Measurements from ENCODE around the gene SMOC1.

Gene SMOC1

GRCh38 chr14:70027785-70028428, 148.7 kb downstream of the SMOC1 start:
- TF ChIP-seq CTCF (IDR thresholded peaks at IDR 0.05; ENCODE audit: extremely low read depth, missing control alignments): peak; percentile 97
- peak; percentile 77 for DNase-seq (ENCODE audit: low spot score)

- DNase-seq (ENCODE audit: low spot score): no peak
These were observed 150.3 kb downstream of the SMOC1 start for GRCh38 chr14:70029296-70030132.

GRCh38 chr14:70032016-70032415, 152.8 kb downstream of the SMOC1 start:
- DNase-seq (ENCODE audit: low spot score): no peak
- no peak for TF ChIP-seq CTCF (IDR thresholded peaks at IDR 0.05; ENCODE audit: extremely low read depth, missing control alignments)

More at GRCh38 chr14:70029296-70030132, 150.3 kb downstream of the SMOC1 start:
- no peak for TF ChIP-seq CTCF (IDR thresholded peaks at IDR 0.05; ENCODE audit: extremely low read depth, missing control alignments)

GRCh38 chr14:70032447-70032846, 153.2 kb downstream of the SMOC1 start:
- TF ChIP-seq CTCF (IDR thresholded peaks at IDR 0.05; ENCODE audit: extremely low read depth, missing control alignments): no peak
- no peak for DNase-seq (ENCODE audit: low spot score)

- no peak for DNase-seq (ENCODE audit: low spot score)
- TF ChIP-seq CTCF (IDR thresholded peaks at IDR 0.05; ENCODE audit: extremely low read depth, missing control alignments): no peak
These were observed 153.9 kb downstream of the SMOC1 start for GRCh38 chr14:70033116-70033515.

- no peak for TF ChIP-seq CTCF (IDR thresholded peaks at IDR 0.05; ENCODE audit: extremely low read depth, missing control alignments)
- no peak for DNase-seq (ENCODE audit: low spot score)
These were observed 154.3 kb downstream of the SMOC1 start for GRCh38 chr14:70033561-70033960.

- DNase-seq (ENCODE audit: low spot score): no peak
- no peak for TF ChIP-seq CTCF (IDR thresholded peaks at IDR 0.05; ENCODE audit: extremely low read depth, missing control alignments)
These were observed 155.0 kb downstream of the SMOC1 start for GRCh38 chr14:70034257-70034656.

Data from GM20000 (cell line).